Neural crest cell (in vitro differentiated cells): ENCODE data around the gene ALCAM. TPM values are rescaled to one million over a fixed set of nuclear protein-coding genes. Genes with fewer than 3 reads are reported as not detected.

ENCODE experiments used
- DNase-seq: peaks from one replicate; pipeline ENCODE4 v3.0.0; 2021; ENCODE audit warnings: low read depth, mixed read lengths, low spot score
- H3K27ac Mint-ChIP-seq: one replicate; pipeline ENCODE4 v1.8.0; 2021; ENCODE audit warnings: mild to moderate bottlenecking, mixed read lengths; ENCODE audit not compliant: unreplicated experiment
- H3K27me3 Mint-ChIP-seq: 2 replicates; pipeline ENCODE4 v1.8.0; 2021; ENCODE audit warnings: low read depth, mild to moderate bottlenecking, mixed read lengths
- H3K36me3 Mint-ChIP-seq: 2 replicates; pipeline ENCODE4 v1.8.0; 2021; ENCODE audit warnings: low read depth, mild to moderate bottlenecking, mixed read lengths
- H3K4me1 Mint-ChIP-seq: 2 replicates; pipeline ENCODE4 v1.8.0; 2021; ENCODE audit warnings: mixed read lengths
- H3K4me3 Mint-ChIP-seq: one replicate; pipeline ENCODE4 v1.8.0; 2021; ENCODE audit warnings: mild to moderate bottlenecking, mixed read lengths
- H3K9me3 Mint-ChIP-seq: 2 replicates; pipeline ENCODE4 v1.8.0; 2021; ENCODE audit warnings: mixed read lengths
- total RNA-seq: library from RNA; stranded (reverse); gene quantifications from 2 replicates; pipeline ENCODE4 v1.2.1, GENCODE V29; 2021
- TF ChIP-seq, protein P1 (sequence below): fragments of 200-600 bp; sonication (generic); conservative IDR thresholded peaks from 2 replicates; pipeline ENCODE4 v1.5.0; 2021; ENCODE audit warnings: antibody characterized with exemption, mild to moderate bottlenecking

ALCAM gene
- total RNA-seq, 1 donor from 2014 or later, result 8.7 TPM

DNA sequence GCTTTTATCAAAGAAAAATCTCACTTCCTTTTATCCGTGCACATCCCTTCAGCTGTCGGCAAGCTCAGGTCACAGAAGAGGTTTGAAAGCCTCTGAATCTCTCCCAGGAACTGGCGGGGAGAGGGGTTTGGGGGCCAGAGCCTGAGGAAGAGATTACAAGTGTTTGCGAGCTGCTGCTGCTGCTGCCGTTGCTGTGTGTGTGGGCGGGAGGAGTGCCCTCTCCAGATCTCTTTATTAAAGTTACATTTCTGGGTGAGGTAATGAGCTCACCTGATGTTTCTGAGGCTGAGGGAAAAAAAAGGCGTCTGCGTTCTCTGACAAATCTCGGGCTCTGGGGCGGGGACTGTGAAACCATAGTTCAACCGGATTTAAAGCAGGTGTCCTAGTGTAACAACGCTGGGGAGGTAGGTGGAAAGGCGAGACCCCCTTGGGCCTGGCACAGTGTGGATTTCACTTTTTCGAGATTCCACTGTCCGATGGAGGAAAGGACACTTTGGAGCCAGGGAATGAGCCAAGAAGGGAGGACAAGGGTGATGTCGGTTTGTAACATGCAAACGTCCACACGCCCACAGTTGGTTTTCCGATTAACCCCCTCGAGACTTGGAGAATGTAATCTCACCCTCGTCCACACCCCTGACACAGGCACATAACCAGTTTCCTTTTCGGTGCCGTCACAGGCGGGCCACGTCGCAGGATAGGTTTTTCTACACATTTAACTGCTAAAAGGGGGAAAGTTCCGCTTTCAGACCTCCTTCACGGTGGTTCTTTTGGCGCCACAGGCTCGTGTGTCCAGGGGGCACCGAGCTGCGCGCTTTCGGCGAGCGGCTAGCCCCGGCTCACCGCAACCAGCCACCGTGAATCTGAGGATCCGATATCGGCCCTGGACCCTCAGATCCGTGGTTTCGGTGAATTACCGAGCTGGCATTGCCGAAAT, 2.1 kb downstream of the ALCAM start:
- peaks cover 43% of the 10 kb centered on the region for H3K27me3 Mint-ChIP-seq
- no peaks in the 10 kb centered on the region for H3K36me3 Mint-ChIP-seq
- no peaks in the 10 kb centered on the region for H3K9me3 Mint-ChIP-seq
- H3K4me3 Mint-ChIP-seq, result peak overlapping the region; percentile 88
- TF ChIP-seq, protein P1, sequence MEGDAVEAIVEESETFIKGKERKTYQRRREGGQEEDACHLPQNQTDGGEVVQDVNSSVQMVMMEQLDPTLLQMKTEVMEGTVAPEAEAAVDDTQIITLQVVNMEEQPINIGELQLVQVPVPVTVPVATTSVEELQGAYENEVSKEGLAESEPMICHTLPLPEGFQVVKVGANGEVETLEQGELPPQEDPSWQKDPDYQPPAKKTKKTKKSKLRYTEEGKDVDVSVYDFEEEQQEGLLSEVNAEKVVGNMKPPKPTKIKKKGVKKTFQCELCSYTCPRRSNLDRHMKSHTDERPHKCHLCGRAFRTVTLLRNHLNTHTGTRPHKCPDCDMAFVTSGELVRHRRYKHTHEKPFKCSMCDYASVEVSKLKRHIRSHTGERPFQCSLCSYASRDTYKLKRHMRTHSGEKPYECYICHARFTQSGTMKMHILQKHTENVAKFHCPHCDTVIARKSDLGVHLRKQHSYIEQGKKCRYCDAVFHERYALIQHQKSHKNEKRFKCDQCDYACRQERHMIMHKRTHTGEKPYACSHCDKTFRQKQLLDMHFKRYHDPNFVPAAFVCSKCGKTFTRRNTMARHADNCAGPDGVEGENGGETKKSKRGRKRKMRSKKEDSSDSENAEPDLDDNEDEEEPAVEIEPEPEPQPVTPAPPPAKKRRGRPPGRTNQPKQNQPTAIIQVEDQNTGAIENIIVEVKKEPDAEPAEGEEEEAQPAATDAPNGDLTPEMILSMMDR, result no peak
- DNase-seq, result peak; percentile 8
- peak overlapping the region; percentile 52 for H3K27ac Mint-ChIP-seq
- H3K4me1 Mint-ChIP-seq, result peaks cover 37% of the 10 kb centered on the region

DNA sequence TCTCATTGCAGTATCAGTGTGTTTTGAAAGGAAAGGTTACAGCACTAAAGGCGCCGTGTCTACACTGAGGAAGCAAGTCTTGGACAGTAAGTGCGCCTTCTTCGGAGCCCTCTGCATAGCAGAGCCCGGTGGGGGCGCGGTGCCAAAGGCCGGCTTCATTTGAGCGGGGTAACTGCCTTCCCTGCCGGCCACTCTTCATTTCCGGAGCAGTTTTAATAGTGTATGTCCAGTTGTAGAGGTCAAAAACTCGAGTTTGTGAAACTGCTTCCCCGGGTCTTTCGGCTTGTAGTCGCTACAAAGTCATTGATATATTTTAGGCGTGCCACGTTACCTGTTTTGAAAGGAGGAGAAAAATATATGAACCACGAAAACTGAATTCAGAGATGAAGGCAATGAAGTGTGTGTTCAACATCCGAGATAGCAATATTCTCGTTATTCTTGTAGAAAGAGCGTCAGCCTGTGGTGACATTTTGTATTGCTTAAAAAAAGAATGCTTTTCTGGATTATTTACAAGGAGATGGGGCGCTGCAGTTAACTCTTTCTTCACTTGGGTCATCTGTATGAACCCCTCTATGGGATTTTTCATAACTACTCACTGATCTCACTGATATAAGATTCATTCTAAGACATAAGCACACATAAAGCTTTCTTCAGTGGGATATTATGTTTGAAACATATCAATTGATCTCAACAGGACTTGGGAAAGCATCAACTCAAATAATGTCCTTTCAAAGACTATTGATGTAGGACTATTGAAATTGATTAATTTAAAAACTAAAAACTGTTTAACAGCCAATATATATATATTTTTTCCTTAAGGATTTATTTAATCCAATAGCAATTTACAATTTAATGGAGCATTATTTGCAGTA, 3.0 kb downstream of the ALCAM start:
- Mint-ChIP-seq H3K9me3 (no peaks in the 10 kb centered on the region), H3K27ac (no peak overlapping the region), H3K4me3 (peak overlapping the region; percentile 88), H3K27me3 (peaks cover 42% of the 10 kb centered on the region), H3K4me1 (peaks cover 37% of the 10 kb centered on the region), H3K36me3 (no peaks in the 10 kb centered on the region)
- DNase-seq, result peak; percentile 41
- TF ChIP-seq, protein P1, result peak; percentile 76

DNA sequence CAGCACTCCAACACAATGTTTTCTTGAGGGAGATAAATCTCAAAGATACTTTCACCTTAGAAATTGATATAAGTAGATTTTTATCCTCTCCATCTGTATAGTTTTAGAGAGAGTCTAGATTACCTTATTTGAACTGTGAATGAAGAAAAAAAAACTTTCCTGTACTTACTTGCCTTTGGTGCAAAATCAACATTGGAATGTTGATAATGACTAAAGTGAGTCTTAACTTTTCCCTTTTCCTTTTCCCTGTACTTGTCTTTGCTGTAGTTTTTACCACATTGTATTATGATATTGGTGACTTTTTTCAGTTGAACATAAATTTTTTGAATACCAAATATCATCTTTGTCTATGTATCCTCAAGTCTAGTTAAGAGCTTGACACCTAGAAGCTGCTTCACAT, 6.7 kb downstream of the ALCAM start:
- DNase-seq, result no peak
- peaks cover 13% of the 10 kb centered on the region for H3K4me1 Mint-ChIP-seq
- no peaks in the 10 kb centered on the region for H3K9me3 Mint-ChIP-seq
- H3K36me3 Mint-ChIP-seq, result no peaks in the 10 kb centered on the region
- no peak overlapping the region for H3K4me3 Mint-ChIP-seq
- no peak overlapping the region for H3K27ac Mint-ChIP-seq
- TF ChIP-seq, protein P1, result no peak
- H3K27me3 Mint-ChIP-seq, result peaks cover 14% of the 10 kb centered on the region

DNA sequence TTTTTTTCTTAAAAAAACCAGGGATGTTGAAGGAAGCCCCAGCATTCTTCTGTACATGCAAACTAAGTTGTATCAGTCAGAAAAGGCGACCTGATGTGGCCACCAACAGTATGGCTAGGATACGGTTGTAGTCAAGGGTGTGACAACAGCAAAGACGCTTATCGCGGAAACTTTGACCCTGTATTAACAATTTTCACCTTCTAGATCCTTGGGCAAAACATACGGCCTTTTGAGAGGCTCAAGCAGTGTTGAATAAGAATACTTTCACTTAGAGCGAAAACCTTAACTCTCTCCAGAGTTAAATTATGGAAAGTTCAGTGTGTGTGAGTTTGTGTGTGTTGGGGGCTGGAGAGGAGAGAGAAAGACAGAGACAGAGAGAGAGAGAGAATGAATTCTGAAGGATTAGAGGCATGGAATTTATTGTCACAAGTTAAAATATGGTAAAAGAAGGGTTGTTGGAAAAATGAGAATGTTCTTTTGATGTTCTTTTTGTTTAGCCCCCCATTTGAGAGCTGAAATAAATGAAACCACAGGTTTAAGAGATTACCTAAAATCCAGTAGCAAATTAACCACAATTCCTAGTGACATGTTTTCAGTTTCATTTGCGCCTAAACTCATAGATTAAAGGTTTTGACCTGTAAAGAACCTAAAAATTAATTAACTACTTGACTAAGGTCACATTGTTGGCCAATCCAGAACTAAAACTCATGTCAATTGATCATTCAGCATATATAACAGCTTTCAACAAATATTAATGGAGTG, 9.2 kb downstream of the ALCAM start:
- Mint-ChIP-seq H3K4me3 (no peak overlapping the region), H3K9me3 (no peaks in the 10 kb centered on the region), H3K27me3 (no peaks in the 10 kb centered on the region), H3K4me1 (no peaks in the 10 kb centered on the region), H3K36me3 (no peaks in the 10 kb centered on the region), H3K27ac (no peak overlapping the region)
- TF ChIP-seq, protein P1, result no peak
- DNase-seq, result no peak

DNA sequence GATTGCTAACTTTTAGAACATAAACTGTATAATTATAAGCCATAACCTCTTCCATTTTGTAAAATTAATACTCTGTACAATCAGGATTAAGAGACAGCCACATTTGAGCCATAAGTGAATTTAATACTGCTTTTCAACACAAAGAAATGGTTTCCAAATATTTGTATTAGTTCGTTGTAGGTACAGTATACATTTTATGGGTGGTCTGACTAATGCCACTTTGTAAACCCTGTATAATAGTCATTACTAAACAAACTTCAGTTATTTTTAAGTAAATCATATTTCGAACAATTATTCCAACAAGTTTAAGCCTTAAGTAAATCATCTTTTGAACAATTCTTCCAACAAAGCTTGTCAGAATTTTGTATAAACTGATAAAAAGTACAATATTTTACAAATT, 11.0 kb downstream of the ALCAM start:
- H3K9me3 Mint-ChIP-seq, result no peaks in the 10 kb centered on the region
- no peak overlapping the region for H3K27ac Mint-ChIP-seq
- TF ChIP-seq, protein P1, result no peak
- H3K36me3 Mint-ChIP-seq, result no peaks in the 10 kb centered on the region
- no peaks in the 10 kb centered on the region for H3K27me3 Mint-ChIP-seq
- no peaks in the 10 kb centered on the region for H3K4me1 Mint-ChIP-seq
- H3K4me3 Mint-ChIP-seq, result no peak overlapping the region
- no peak for DNase-seq
